ENCODE measurements around the gene GBP3. TPM values are rescaled to one million over a fixed set of nuclear protein-coding genes. Genes with fewer than 3 reads are reported as not detected.
"Not testable (repeated sequence)": the region's sequence is repeated elsewhere in the genome, so short reads cannot be mapped to it uniquely, and the experiment has no call there.

The GBP3 gene
- total RNA-seq, 4 donors from 2014 or later = 11.5 to 45.4 (median 26.3) TPM

GRCh38 chr1:88982055-88982454, 40.6 kb downstream of the GBP3 start:
- no peak for ATAC-seq (ENCODE audit: low FRiP score)
- DNase-seq (ENCODE audit: low spot score) = no peak
- no peak for TF ChIP-seq CTCF (IDR thresholded peaks at IDR 0.05)

- not testable (repeated sequence) for ATAC-seq (ENCODE audit: low FRiP score); DNase-seq (ENCODE audit: low spot score)
These were observed 41.2 kb downstream of the GBP3 start for GRCh38 chr1:88981506-88981905.

- no peak for TF ChIP-seq CTCF (IDR thresholded peaks at IDR 0.05)
- DNase-seq (ENCODE audit: low spot score) (no peak), ATAC-seq (ENCODE audit: low FRiP score) (no peak)
These were observed 41.8 kb downstream of the GBP3 start for GRCh38 chr1:88980870-88981269.

- no peak for DNase-seq (ENCODE audit: low spot score)
- ATAC-seq (ENCODE audit: low FRiP score) = no peak
- no peak for TF ChIP-seq CTCF (IDR thresholded peaks at IDR 0.05)
These were observed 42.9 kb downstream of the GBP3 start for GRCh38 chr1:88979749-88980116.

GRCh38 chr1:88979054-88979748, 43.5 kb downstream of the GBP3 start:
- DNase-seq (ENCODE audit: low spot score) = no peak
- TF ChIP-seq CTCF (IDR thresholded peaks at IDR 0.05) = no peak
- ATAC-seq (ENCODE audit: low FRiP score) = no peak

GRCh38 chr1:88976235-88976634, 46.4 kb downstream of the GBP3 start:
- ATAC-seq (ENCODE audit: low FRiP score) (no peak), DNase-seq (ENCODE audit: low spot score) (no peak)
- TF ChIP-seq CTCF (IDR thresholded peaks at IDR 0.05) = no peak

GRCh38 chr1:88974616-88975172, 48.0 kb downstream of the GBP3 start:
- not testable (repeated sequence) for DNase-seq (ENCODE audit: low spot score); ATAC-seq (ENCODE audit: low FRiP score)

- no peak for TF ChIP-seq CTCF (IDR thresholded peaks at IDR 0.05)
- ATAC-seq (ENCODE audit: low FRiP score) (no peak), DNase-seq (ENCODE audit: low spot score) (no peak)
These were observed 49.0 kb downstream of the GBP3 start for GRCh38 chr1:88973520-88974137.

Data from omental fat pad (tissue), 4 donors.